NCI-H526 treated with DMSO at 0.1 percent for 48 hours (cell line): ENCODE measurements around the gene C8G.
A peak's percentile ranks its signal among the peaks of the same experiment; 100 is the strongest.

Experiments used
- DNase-seq: peaks from one replicate; lab custom pipeline; 2025; lab: John Stamatoyannopoulos, UW

The C8G gene

DNA sequence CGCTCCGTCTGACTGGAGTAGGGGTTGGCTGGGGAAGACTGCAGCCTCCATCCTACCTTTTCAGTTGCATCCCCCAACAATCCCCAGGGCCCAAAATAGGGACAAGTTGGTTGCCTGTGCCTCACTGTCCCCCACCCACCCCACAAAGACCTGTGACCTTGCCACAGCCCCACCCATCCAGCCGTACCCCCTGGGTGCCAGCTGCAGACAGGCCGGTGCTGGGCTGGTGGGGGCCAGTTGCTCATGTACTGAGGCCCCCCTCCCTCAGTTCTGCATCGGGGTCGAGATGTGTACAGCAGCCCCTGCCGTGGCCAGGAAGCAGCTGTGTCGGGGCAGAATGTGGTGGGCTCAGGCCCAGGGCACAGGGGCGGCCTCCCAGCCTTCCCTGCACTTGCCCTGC is 38.1 kb downstream of the C8G start:
- DNase-seq, result no peak

DNA sequence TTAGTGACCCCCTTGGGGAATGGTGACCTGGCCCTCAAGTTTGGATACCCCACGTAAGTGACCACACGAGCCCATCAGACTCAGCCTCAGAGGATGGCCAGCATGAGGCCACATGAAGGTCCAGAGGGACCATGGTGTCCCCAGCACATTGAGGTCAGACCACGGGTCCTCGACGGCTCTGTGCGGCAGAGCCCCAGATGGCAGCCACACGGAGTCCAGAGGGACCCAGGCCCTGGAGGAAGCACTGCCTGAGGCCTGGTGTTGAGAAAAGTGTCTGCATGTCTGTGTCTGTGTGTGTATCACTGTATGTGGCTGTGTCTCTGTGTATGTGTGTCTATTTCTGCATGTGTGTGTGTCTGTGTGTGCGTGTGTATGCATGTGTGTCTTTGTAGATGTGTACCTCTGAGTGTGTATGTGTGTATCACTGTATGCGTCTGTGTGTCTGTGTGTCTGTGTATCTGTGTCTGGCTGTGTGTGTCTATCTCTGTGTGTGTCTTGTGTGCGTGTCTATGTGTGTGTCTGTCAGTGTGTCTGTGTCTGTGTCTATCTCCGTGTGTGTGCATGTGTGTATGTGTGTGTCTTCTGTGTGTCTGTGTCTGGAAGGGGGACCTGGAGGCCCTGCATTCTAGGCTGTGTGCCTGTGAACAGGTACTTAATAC is 38.7 kb downstream of the C8G start:
- no peak for DNase-seq

DNA sequence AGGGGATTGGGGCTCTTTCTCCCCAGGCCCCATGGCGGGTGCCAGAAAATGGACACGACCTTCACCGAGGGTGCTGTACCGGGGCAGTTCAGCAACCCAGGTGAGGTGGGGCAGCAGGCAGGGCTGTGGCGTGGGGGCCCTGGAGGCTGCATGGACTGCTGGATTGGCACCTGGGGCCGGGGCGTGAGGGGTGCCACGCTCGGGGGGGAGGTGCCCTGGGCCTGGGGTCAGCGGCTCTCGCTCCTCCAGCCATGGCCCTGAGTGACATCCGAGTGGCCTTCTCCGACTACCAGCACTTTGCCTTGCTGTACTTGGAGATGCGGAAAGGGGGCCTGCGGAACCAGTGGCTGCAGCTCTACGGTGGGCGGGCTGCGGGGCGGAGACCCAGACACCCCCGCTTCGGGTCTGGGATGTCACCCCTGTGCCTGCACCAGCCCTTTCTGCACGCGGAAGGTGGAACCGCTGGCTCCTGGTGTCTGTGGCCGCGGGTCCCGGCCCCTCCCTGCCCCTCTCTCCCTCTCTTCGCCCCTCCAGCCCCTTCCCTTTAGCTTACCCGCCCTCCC is 39.5 kb downstream of the C8G start:
- no peak for DNase-seq

DNA sequence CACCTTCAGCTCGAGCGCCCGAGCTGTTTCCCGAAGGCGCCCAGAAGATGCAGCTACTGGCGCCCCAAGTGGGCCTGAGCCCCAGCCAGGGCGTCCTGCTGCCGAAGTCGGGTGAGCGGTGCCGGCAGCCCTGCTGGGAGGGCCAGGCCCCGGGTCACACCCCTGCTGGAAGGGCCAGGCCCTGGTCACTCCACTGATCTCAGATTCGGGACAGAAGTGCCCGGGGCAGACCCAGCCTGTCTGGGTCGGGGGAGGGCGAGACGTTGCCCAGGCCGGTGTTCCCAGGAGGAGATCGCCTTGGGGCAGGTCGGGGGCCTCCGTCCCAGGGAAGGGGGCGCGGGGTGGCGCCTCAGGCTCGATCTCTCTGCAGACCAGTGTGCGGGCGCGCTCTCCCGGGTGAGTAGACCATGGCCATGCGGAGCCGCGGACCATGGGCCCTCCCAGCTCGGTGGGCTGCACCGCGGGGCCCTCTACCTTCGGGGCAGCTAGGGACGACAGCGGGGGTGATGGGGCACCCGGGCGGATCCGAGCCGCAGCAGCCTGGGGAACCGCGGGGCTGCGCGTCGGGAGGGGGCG is 40.1 kb downstream of the C8G start:
- no peak for DNase-seq

DNA sequence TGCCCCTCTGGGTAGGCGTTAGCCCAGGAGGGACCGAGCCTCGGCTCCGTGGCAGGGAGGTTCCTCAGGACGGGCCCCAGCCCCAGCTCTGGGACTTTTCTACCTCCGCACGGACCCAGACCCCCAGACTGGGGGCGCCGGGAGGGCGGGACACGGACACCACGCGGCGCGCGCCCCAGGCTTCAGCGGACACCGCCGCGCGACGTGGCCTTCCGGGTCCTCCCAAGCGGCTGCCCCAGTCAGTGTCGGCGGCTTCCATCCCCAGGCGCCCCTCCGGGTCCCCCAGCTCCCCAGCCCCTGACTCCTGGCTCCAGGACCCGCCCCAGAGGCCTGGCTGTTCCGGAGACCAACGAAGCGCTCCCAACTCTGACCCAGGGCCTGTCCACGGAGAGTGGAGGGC is 40.8 kb downstream of the C8G start:
- no peak for DNase-seq

DNA sequence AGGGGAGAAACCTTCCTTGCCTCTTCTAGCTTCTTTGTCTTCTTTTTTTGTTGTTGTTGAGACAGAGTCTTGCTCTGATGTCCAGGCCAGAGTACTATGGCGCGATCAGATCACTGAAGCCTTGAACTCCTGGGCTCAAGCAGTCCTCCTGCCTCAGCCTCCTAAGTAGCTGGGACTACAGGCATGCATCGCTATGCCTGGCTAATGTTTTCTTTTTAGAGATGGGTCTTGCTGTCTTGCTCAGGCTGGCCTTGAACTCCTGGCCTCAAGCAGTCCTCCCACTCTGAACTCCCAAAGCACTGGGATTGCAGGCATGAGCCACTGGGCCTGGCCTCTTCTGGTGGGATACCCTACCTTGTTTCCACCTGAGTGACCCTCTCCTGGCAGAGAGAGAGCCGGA is 43.8 kb downstream of the C8G start:
- DNase-seq, result no peak

DNA sequence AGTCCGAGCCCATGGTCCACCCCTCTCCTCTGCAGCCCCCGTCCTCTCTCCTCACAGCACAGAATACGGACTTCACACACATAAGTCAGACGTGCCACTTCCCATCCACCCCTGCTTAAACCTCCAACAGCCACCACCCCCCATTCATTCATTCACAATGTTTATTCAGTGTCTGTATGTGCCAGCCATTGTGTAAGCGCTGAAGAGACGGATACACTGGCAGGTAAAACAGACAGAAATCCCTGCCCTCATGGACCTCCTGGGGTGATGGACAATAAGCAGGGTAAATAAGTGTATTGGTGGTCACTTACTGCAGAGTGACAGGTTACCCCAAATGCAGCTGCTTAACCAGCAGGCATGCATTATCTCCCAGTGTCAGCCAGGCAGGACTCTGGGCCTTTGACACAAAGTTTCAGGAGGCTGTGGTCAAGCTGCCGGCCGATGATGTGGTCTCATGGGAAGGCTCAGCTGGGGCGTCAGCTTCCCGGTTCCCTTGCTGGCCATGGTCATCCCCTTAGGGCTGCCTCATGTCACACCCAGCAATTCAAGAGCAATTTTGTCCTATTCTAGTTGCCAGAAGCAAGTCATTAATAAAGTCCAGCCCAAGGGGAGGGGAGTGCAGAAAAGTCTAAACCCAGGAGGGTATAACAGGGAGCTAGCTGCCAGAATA is 45.3 kb downstream of the C8G start:
- DNase-seq, result no peak

DNA sequence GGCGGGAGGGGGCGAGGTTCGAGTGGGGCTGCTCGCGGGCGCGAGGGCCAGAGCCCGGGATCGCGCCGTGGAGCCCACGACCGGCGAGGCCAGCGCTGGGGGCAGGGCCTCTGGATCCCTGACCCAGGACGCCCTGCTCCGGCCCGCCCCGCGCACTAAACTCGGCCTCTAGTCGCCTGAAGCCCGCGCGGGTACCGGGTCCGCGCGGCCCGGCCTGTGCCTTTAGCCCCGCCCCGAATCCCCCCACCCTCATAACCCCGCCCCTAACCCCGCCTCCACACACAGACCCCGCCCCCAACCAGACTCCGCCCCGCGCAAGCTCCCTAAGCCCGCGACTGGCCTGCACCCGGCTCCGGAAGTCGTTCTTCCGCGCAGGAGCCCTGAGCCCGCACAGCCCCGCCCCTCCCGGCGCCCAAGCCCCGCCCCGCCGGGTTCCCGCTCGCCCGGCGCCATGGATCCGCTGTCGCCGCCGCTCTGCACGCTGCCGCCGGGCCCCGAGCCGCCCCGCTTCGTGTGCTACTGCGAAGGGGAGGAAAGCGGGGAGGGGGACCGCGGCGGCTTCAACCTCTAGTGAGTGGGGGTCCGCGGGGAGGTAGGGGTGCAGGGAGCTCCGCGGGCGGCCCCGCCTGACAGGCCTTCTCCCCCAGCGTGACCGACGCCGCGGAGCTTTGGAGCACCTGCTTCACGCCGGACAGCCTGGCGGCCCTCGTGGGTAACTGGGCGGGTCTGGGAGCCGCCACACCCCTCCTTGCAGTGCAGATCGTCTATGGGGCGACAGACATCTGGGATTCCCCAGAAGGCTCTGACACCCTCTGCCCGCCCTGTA is 47.2 kb downstream of the C8G start, which contains the start of gene PAXX:
TSS of gene PAXX (plus strand) at position 430 of the 826 bp plus-strand sequence. CDS start at position 452, 22 bp downstream.
- DNase-seq, result peak; percentile 47

DNA sequence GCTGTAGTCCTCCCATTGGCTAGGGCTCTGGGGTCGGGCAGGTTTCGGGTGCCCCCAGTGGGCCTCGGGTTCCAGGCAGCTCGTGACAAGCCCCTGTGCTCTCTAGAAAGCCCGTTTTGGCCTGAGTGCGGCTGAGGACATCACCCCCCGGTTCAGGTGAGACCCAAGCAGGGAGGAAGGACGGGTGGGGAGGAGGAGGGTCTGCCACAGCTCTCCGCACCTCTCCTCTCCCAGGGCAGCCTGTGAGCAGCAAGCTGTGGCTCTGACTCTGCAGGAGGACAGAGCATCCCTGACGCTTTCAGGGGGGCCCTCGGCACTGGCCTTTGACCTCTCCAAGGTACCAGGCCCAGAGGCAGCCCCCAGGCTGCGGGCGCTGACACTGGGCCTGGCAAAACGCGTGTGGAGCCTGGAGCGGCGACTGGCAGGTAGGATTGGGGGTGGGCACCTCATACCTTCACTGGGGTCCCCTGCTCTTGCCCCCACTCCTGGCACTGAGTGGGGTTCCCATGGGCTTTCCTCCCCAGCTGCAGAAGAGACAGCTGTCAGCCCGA is 47.9 kb downstream of the C8G start:
- DNase-seq, result no peak

DNA sequence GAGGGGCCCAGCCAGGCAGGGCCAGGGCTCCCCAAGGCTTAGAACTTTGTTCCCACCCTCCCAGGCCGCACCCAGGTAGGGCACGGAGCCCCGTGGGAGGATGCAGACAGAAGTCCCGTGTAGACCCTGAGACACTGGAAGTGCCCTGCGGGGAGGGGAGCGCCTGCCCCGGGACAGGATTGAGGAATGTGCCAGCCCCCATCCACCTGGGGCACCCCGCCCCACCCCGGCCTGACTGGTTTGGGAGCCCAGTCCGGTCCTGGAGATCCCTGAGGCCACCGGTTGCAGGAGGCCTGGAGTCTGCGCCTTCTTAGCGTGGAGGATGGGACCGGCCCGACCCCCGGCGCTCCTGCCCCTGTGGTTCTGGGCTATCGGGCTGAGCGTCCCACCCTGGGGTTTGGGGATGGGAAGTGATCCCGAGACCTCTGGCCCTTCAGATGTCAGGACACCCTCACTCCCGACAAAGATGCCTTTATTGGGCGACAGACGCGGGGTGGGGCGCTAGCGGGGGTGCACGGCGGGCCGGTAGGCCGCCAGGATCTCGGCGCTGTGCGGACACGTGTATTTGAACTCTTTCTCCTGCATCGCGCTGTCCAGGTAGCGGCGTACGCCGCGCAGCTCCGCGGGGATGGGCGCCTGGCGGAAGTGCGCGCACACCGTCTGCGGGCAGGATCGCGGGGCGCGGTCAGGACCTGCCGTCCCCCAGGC is 49.3 kb downstream of the C8G start:
- DNase-seq, result no peak

DNA sequence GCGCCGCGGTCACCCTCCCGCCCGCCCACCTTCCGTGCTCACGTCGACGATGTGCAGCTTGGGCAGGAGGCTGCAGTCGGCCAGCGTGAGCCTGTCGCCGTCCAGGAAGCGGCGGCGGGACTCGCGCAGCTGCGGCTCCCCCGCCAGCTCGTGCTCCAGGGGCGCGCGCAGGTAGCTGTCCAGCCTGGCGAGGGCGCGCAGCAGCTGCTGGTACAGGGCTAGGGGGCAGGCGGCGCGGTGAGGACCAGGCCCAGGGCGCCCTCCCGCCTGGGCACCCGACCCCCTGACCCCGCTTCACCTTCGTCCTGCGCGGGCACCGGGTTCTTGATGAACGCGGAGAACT is 49.8 kb downstream of the C8G start:
- DNase-seq, result no peak

DNA sequence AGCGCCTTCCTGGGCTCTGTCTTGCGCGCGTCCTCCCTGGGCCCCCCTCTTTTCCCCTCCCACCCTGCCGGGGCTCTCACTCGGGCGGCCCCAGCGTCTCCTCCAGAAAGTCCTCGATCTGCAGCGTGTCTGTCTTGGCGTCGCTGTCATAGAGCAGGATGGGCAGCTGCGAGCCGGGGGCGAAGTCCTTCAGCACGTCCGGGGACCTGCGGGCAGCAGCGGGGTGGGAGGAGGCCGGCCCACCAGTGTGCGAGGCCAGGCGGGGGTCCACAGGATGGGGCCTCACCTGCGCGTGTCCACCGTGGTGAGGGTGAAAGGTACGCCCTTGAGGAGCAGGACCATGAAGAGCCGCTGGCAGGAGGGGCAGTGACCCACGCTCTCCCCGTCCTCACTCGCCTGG is 50.3 kb downstream of the C8G start:
- DNase-seq, result no peak

DNA sequence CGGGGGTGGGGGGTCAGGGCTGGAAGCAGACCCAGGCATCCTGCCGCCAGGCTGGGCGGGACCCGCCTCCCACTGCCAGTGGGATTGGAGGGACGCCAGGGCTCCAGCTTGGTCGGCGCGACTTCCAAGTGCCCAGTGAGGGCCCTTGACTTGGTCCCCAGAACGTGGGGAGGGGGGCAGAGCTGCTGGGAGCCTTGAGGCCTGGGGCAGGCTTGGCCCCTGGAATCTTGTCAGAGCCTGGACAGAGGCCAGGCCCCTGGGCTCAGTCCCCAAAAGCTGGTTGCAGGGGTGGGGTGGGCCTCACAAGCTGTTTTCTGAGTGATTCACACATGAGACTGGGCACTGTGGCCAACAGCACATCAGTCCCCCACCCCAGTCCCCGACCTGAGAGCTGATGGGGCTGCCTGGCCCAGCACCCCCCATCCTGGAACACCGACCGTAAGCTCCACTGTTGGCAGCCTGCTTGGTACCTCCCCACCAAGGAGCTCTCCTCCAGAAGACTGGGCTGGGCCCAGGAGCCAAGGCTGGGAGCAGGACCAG is 50.8 kb downstream of the C8G start:
- DNase-seq, result no peak
